DOHH2 (cell line): ENCODE results near the gene IMPDH1.

ENCODE experiments used
- H3F3A ChIP-seq: fragments of 200-600 bp; sonication (generic), shearing (Covaris generic); 2 replicates; pipeline ENCODE4 v1.6.0; 2016; ENCODE audit warnings: antibody characterized with exemption, mild to moderate bottlenecking; ENCODE audit not compliant: control insufficient read depth, insufficient read depth
- H3K27ac ChIP-seq: fragments of 200-600 bp; sonication (generic); 2 replicates; pipeline ENCODE4 v1.5.1; 2014; ENCODE audit warnings: low read depth, mild to moderate bottlenecking, low read length, moderate library complexity
- H3K27me3 ChIP-seq: fragments of 200-600 bp; sonication (generic); 2 replicates; pipeline ENCODE4 v1.6.1; 2014; ENCODE audit warnings: mild to moderate bottlenecking, low read length, mixed read lengths; ENCODE audit not compliant: control insufficient read depth
- H3K36me3 ChIP-seq: fragments of 200-600 bp; sonication (generic); 2 replicates; pipeline ENCODE4 v1.6.1; 2014; ENCODE audit warnings: mild to moderate bottlenecking, low read length, moderate library complexity, mixed read lengths; ENCODE audit not compliant: control insufficient read depth
- H3K4me1 ChIP-seq: fragments of 200-600 bp; sonication (generic); 2 replicates; pipeline ENCODE4 v1.6.1; 2014; ENCODE audit warnings: mild to moderate bottlenecking, low read length, mixed read lengths; ENCODE audit not compliant: control insufficient read depth
- H3K4me2 ChIP-seq: fragments of 200-600 bp; sonication (generic); 2 replicates; pipeline ENCODE4 v1.6.0; 2014; ENCODE audit warnings: mild to moderate bottlenecking, low read length, moderate library complexity
- H3K4me3 ChIP-seq: fragments of 200-600 bp; sonication (generic); 2 replicates; pipeline ENCODE4 v1.5.1; 2014; ENCODE audit warnings: mild to moderate bottlenecking, low read length, mixed read lengths
- H3K79me2 ChIP-seq: fragments of 200-600 bp; sonication (generic); 2 replicates; pipeline ENCODE4 v1.6.1; 2014; ENCODE audit warnings: mild to moderate bottlenecking, low read length, mixed read lengths; ENCODE audit not compliant: control insufficient read depth
- H3K9me2 ChIP-seq: fragments of 200-600 bp; sonication (generic); replicated peaks from 2 replicates; pipeline ENCODE4 v1.6.1; 2014; ENCODE audit warnings: mild to moderate bottlenecking, low read length, mixed read lengths; ENCODE audit not compliant: control insufficient read depth
- H3K9me3 ChIP-seq: fragments of 200-600 bp; sonication (generic); 2 replicates; pipeline ENCODE4 v1.6.1; 2014; ENCODE audit warnings: antibody characterized with exemption, low read length, mixed read lengths; ENCODE audit not compliant: control insufficient read depth, insufficient read depth
- H4K20me1 ChIP-seq: fragments of 200-600 bp; sonication (generic); 2 replicates; pipeline ENCODE4 v1.6.0; 2014; ENCODE audit warnings: low read depth, mild to moderate bottlenecking, antibody characterized with exemption, low read length, moderate library complexity; ENCODE audit not compliant: control insufficient read depth, insufficient read depth
- CTCF ChIP-seq: fragments of 200-600 bp; sonication (generic); IDR thresholded peaks from one replicate; pipeline ENCODE4 v1.5.1; 2014; ENCODE audit warnings: antibody characterized with exemption, mild to moderate bottlenecking, low read depth, low read length; ENCODE audit not compliant: poor library complexity, severe bottlenecking
- EZH2phosphoT487 ChIP-seq: fragments of 200-600 bp; sonication (generic); IDR thresholded peaks from 2 replicates; pipeline ENCODE4 v1.6.1; 2017; ENCODE audit warnings: borderline replicate concordance, mild to moderate bottlenecking, antibody characterized with exemption, low read length, moderate library complexity, mixed read lengths

Gene IMPDH1

GRCh38 chr7:128456255-128456725 lies 46.5 kb upstream of the IMPDH1 start:
- Histone ChIP-seq H3K4me2 (peak overlapping the region; percentile 94), H3K36me3 (peaks cover 34% of the 10 kb centered on the region), H3K27ac (peak overlapping the region; percentile 53), H3K4me3 (peak overlapping the region; percentile 84), H3F3A (peaks cover 17% of the 10 kb centered on the region), H3K27me3 (peaks cover 20% of the 10 kb centered on the region), H3K79me2 (peaks cover 55% of the 10 kb centered on the region), H3K4me1 (peaks cover 46% of the 10 kb centered on the region), H4K20me1 (peaks cover 13% of the 10 kb centered on the region; the same call in 1 of the 2 replicates), H3K9me3 (no peaks in the 10 kb centered on the region), H3K9me2 (no peaks in the 10 kb centered on the region)
- no peak for TF ChIP-seq EZH2phosphoT487
- no peak for TF ChIP-seq CTCF

- peak within 1 kb of the TSS; percentile 94 for H3K4me2 ChIP-seq
- H3K27me3 ChIP-seq: peaks cover 20% of the 10 kb centered on the region
- peaks cover 13% of the 10 kb centered on the region; the same call in 1 of the 2 replicates for H4K20me1 ChIP-seq
- peaks cover 46% of the 10 kb centered on the region for H3K4me1 ChIP-seq
- H3F3A ChIP-seq: peaks cover 17% of the 10 kb centered on the region
- peak within 1 kb of the TSS; percentile 84 for H3K4me3 ChIP-seq
- TF ChIP-seq EZH2phosphoT487 (no peak), CTCF (no peak)
- H3K27ac ChIP-seq: peak within 1 kb of the TSS; percentile 53
- no peaks in the 10 kb centered on the region for H3K9me2 ChIP-seq
- no peaks in the 10 kb centered on the region for H3K9me3 ChIP-seq
- H3K36me3 ChIP-seq: peaks cover 34% of the 10 kb centered on the region
- H3K79me2 ChIP-seq: peaks cover 51% of the 10 kb centered on the region
Measured at GRCh38 chr7:128455543-128456254, 45.9 kb upstream of the IMPDH1 start, which contains the start of gene HILPDA. Gene HILPDA, plus strand, starts transcription at chr7:128455878. Its CDS starts 1,391 bp downstream, at chr7:128457269.

- Histone ChIP-seq H3K36me3 (peaks cover 34% of the 10 kb centered on the region), H3F3A (peaks cover 17% of the 10 kb centered on the region), H3K4me2 (peak overlapping the region; percentile 94), H3K27me3 (peaks cover 20% of the 10 kb centered on the region), H3K79me2 (peaks cover 45% of the 10 kb centered on the region), H3K4me3 (peak overlapping the region; percentile 84), H4K20me1 (peaks cover 12% of the 10 kb centered on the region; the same call in 1 of the 2 replicates), H3K27ac (peak overlapping the region; percentile 51), H3K4me1 (peaks cover 43% of the 10 kb centered on the region), H3K9me3 (no peaks in the 10 kb centered on the region), H3K9me2 (no peaks in the 10 kb centered on the region)
- TF ChIP-seq EZH2phosphoT487: no peak
- TF ChIP-seq CTCF: peak; percentile 5
Measured at GRCh38 chr7:128454808-128455542, 45.2 kb upstream of the IMPDH1 start.
